ENCODE measurements around the gene CDADC1.
A peak's percentile ranks its signal among the peaks of the same experiment; 100 is the strongest.

The CDADC1 gene

DNA sequence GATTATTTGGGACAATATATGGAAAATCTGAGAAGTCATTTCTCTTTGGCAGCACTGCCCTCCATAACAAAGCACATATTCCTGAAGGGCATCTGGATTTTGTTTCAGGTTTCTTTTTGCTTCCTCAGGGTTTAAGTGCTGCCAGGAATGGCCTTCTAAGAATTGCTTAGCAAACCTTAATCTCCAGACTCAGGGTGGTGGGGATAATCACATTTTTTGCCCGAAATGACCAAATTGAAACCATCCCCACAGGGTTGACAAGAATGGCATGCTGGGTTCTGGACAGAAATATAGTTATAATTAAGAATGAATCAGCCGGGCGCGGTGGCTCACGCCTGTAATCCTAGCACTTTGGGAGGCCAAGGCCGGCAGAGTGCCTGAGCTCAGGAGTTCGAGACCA is 6.4 kb upstream of the CDADC1 start:
- TF ChIP-seq, protein P1, sequence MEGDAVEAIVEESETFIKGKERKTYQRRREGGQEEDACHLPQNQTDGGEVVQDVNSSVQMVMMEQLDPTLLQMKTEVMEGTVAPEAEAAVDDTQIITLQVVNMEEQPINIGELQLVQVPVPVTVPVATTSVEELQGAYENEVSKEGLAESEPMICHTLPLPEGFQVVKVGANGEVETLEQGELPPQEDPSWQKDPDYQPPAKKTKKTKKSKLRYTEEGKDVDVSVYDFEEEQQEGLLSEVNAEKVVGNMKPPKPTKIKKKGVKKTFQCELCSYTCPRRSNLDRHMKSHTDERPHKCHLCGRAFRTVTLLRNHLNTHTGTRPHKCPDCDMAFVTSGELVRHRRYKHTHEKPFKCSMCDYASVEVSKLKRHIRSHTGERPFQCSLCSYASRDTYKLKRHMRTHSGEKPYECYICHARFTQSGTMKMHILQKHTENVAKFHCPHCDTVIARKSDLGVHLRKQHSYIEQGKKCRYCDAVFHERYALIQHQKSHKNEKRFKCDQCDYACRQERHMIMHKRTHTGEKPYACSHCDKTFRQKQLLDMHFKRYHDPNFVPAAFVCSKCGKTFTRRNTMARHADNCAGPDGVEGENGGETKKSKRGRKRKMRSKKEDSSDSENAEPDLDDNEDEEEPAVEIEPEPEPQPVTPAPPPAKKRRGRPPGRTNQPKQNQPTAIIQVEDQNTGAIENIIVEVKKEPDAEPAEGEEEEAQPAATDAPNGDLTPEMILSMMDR (conservative IDR thresholded peaks at IDR 0.05): no peak
- no peak overlapping the region for H3K27ac ChIP-seq

DNA sequence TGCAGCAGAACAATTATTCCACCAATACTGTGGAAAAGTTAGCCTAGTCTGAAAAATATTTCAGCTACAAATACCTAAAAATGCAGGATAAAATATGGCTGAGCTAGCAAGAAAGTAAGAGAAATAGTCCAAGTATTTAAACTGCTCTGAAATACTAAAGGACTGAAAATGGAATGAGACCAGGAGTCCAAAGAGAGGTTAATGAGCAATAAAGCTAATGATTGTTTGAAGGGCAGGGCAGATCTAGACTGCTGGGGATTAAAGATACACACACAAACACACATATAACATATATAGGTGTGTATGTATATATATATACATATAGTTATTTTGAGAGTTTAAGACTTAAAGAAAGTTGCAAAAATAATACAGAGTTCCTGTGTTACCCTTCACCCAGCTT is 2.6 kb upstream of the CDADC1 start:
- TF ChIP-seq, protein P1 (conservative IDR thresholded peaks at IDR 0.05): no peak
- H3K27ac ChIP-seq: no peak overlapping the region

DNA sequence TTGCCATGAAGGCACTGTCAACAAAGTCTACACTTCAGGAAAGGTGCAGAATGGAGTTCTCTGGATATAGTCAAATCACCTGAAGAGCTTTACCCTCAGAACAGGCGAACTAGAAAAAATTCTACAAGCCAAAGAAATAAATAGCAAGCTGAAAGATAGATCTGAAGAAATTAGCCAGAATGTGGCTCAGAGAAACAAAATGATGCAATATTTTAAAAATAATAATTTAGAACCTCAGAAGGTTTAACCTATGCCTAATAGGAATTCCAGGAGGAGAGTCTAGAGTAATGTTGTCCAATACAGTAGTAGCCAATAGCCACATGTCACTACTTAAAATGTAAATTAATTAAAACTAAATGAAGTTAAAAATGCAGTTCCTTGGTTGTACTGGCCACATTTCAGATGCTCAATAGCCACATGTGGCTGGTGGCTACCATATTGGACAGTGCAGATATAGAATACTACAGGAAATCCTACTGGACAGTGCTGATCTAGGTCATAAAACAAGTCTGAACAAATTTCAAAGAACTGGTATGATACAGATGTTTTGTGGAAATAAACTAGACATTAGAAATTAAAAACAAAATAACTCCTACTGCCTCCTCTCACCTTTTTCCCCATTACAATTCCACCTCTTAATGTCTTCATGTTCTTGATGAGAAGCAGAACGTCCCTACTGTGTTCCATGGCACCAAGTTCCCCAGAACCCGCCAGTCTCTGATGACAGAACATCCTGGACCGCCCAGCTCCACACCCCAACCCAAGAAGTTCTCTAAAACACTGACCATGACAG is 679 bp upstream of the CDADC1 start:
- TF ChIP-seq, protein P1 (conservative IDR thresholded peaks at IDR 0.05): no peak

DNA sequence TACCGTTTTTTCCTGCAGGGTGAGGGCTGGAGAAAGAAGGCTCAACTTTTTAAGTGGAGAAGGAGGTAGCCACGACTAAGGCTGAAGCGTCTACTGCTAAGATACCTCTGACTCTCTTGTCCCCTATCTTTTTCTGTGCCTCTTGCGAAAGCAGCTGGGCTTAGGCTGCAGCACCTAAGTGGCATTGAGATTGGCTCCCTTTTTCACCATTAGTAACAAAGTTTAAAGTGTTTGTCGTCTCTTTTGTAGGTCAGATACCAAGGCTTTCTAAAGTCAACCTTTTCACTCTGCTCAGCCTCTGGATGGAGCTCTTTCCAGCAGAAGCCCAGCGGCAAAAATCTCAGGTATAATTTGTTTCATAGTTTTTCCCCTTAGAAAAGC is 887 bp downstream of the CDADC1 start:
- H3K27ac ChIP-seq: peak overlapping the region; percentile 77
- TF ChIP-seq, protein P1 (conservative IDR thresholded peaks at IDR 0.05): peak; percentile 54

More for the DNA sequence above, 679 bp upstream of the CDADC1 start:
- H3K27ac ChIP-seq: peak overlapping the region; percentile 77

- no peak overlapping the region for H3K27ac ChIP-seq
- TF ChIP-seq, protein P1 (conservative IDR thresholded peaks at IDR 0.05): no peak
Observed at GRCh38 chr13:49251326-49251725, 3.6 kb downstream of the CDADC1 start.

GRCh38 chr13:49253310-49253709 is 5.6 kb downstream of the CDADC1 start:
- H3K27ac ChIP-seq: no peak overlapping the region
- TF ChIP-seq, protein P1 (conservative IDR thresholded peaks at IDR 0.05): no peak

DNA sequence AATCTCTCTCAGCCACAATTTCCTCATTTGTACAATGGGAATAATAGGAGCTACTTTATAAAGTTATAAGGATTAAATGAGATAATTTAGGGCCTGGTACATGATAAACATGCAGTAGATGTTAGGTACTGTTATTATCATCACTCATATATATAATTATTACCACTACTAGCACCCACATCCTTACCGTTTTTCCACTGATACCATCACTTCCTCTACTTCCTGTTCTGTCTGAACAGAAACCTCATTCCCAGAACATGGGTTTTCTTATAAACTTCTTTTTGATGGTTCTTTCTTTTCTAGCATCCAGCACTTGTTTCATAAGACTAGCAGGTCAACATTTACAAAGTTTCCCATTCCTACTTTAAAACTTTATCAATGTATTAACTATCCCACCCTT is 6.3 kb downstream of the CDADC1 start:
- no peak overlapping the region for H3K27ac ChIP-seq
- TF ChIP-seq, protein P1 (conservative IDR thresholded peaks at IDR 0.05): no peak
